ENCODE measurements around the gene WDR77. TPM values are rescaled to one million over a fixed set of nuclear protein-coding genes. Genes with fewer than 3 reads are reported as not detected.

Gene WDR77
- total RNA-seq, 1 donor from 2014 or later, result 50.8 TPM

- Histone ChIP-seq H3K4me1 (no peaks in the 10 kb centered on the region), H3K36me3 (peaks cover 0 to 56% of the 10 kb centered on the region in 2 donors), H3K4me3 (no peak overlapping the region), H3K9me3 (no peaks in the 10 kb centered on the region), H3K27ac (no peak overlapping the region), H3K27me3 (no peaks in the 10 kb centered on the region)
- no peak for DNase-seq (ENCODE audit: extremely low spot score in 2 of 2)
- TF ChIP-seq POLR2AphosphoS5 (IDR thresholded peaks at IDR 0.05; ENCODE audit: insufficient read depth in 1 of 2, low read depth in 1 of 2) (no peak), POLR2A (IDR thresholded peaks at IDR 0.05) (no peak), CTCF (IDR thresholded peaks at IDR 0.05) (no peak)
- intact Hi-C loops (cut with DNase I), result no loop called here
Observed at GRCh38 chr1:111466480-111466879, 17.4 kb upstream of the WDR77 start.

- Histone ChIP-seq H3K9me3 (no peaks in the 10 kb centered on the region), H3K4me1 (no peaks in the 10 kb centered on the region), H3K27ac (no peak overlapping the region), H3K4me3 (no peak overlapping the region), H3K27me3 (no peaks in the 10 kb centered on the region), H3K36me3 (peaks cover 0 to 63% of the 10 kb centered on the region in 2 donors)
- intact Hi-C loops (cut with DNase I), result no loop called here
- TF ChIP-seq CTCF (IDR thresholded peaks at IDR 0.05), result no peak
- TF ChIP-seq POLR2A (IDR thresholded peaks at IDR 0.05), result no peak
- no peak for TF ChIP-seq POLR2AphosphoS5 (IDR thresholded peaks at IDR 0.05; ENCODE audit: insufficient read depth in 1 of 2, low read depth in 1 of 2)
- DNase-seq (ENCODE audit: extremely low spot score in 2 of 2), result no peak
Observed at GRCh38 chr1:111465754-111466153, 16.7 kb upstream of the WDR77 start.

GRCh38 chr1:111463029-111463683, 14.1 kb upstream of the WDR77 start:
- DNase-seq (ENCODE audit: extremely low spot score in 2 of 2), result no peak
- peaks cover 0 to 59% of the 10 kb centered on the region in 2 donors for H3K36me3 ChIP-seq
- H3K9me3 ChIP-seq, result no peaks in the 10 kb centered on the region
- H3K4me1 ChIP-seq, result no peaks in the 10 kb centered on the region
- intact Hi-C loops (cut with DNase I), result no loop called here
- no peak overlapping the region for H3K27ac ChIP-seq
- no peaks in the 10 kb centered on the region for H3K27me3 ChIP-seq
- no peak overlapping the region for H3K4me3 ChIP-seq
- TF ChIP-seq POLR2A (IDR thresholded peaks at IDR 0.05), result no peak
- no peak for TF ChIP-seq CTCF (IDR thresholded peaks at IDR 0.05)
- TF ChIP-seq POLR2AphosphoS5 (IDR thresholded peaks at IDR 0.05; ENCODE audit: insufficient read depth in 1 of 2, low read depth in 1 of 2), result no peak

GRCh38 chr1:111462370-111463028, 13.4 kb upstream of the WDR77 start:
- Histone ChIP-seq H3K36me3 (peaks cover 0 to 60% of the 10 kb centered on the region in 2 donors), H3K27ac (no peak overlapping the region)

More at GRCh38 chr1:111462370-111463028, 13.4 kb upstream of the WDR77 start:
- intact Hi-C loops (cut with DNase I), result no loop called here
- Histone ChIP-seq H3K4me1 (no peaks in the 10 kb centered on the region), H3K27me3 (no peaks in the 10 kb centered on the region), H3K9me3 (no peaks in the 10 kb centered on the region), H3K4me3 (no peak overlapping the region)
- TF ChIP-seq CTCF (IDR thresholded peaks at IDR 0.05) (no peak), POLR2AphosphoS5 (IDR thresholded peaks at IDR 0.05; ENCODE audit: insufficient read depth in 1 of 2, low read depth in 1 of 2) (no peak), POLR2A (IDR thresholded peaks at IDR 0.05) (no peak)
- no peak for DNase-seq (ENCODE audit: extremely low spot score in 2 of 2)

Data from vagina (tissue), 2 donors.